Neural progenitor cell (in vitro differentiated cells): ENCODE measurements around the gene ALDH18A1.

Source experiments
- EZH2 ChIP-seq: fragments of 200-600 bp; sonication (generic); IDR thresholded peaks from 2 replicates; pipeline ENCODE4 v1.6.1; 2017; ENCODE audit warnings: antibody characterized with exemption, mild to moderate bottlenecking, moderate library complexity
- EZH2phosphoT487 ChIP-seq: fragments of 200-600 bp; sonication (generic); IDR thresholded peaks from 2 replicates; pipeline ENCODE4 v1.6.1; 2017; ENCODE audit warnings: antibody characterized with exemption

- TF ChIP-seq EZH2phosphoT487 (no peak), EZH2 (no peak)
Observed at GRCh38 chr10:95605163-95605562, 51.3 kb downstream of the ALDH18A1 start.
